K562 (cell line): Measurements from ENCODE around the gene WNK1. TPM values are rescaled to one million over a fixed set of nuclear protein-coding genes. Genes with fewer than 3 reads are reported as not detected.

Experiments
- ARID2 ChIP-seq: fragments of 450-650 bp; IDR thresholded peaks from 2 replicates; pipeline ENCODE4 v1.6.1; 2017; ENCODE audit warnings: antibody characterized with exemption, mild to moderate bottlenecking
- DLX4 ChIP-seq: fragments of 250-450 bp; sonication (Bioruptor Pico); IDR thresholded peaks from 2 replicates; pipeline ENCODE4 v1.6.1; 2021; ENCODE audit warnings: mild to moderate bottlenecking
- ETV6 ChIP-seq, 3 experiments: fragments of 150-350 bp in 1 of 3; sonication (generic) in 1 of 3; formaldehyde crosslinking in 1 of 3; IDR thresholded peaks; 2 replicates each; pipeline versions ENCODE4 v1.6.1 to v1.8.0; 2014 to 2022; ENCODE audit warnings: borderline replicate concordance in 2 of 3, low read depth in 2 of 3, antibody characterized with exemption in 1 of 3, low read length in 1 of 3, mild to moderate bottlenecking in 1 of 3, missing genetic modification reagents in 1 of 3
- FOS ChIP-seq: IDR thresholded peaks from 3 replicates; pipeline ENCODE4 v1.6.1; 2011; ENCODE audit not compliant: insufficient read length; ENCODE audit errors: extremely low read depth
- GTF2B ChIP-seq: IDR thresholded peaks from 2 replicates; pipeline ENCODE4 v1.6.1; 2011; ENCODE audit not compliant: insufficient read length; ENCODE audit errors: extremely low read depth
- ILK ChIP-seq: fragments of 450-650 bp; IDR thresholded peaks from 2 replicates; pipeline ENCODE4 v1.6.1; 2016; ENCODE audit warnings: missing genetic modification characterization, low read depth, mild to moderate bottlenecking, missing compliant biosample characterization, moderate library complexity, borderline replicate concordance
- LEF1 ChIP-seq: fragments of 450-650 bp; IDR thresholded peaks from 2 replicates; pipeline ENCODE4 v1.6.1; 2016; ENCODE audit warnings: mild to moderate bottlenecking
- MAX ChIP-seq: sonication (generic); formaldehyde crosslinking; IDR thresholded peaks from 2 replicates; pipeline ENCODE4 v1.9.0; 2022; ENCODE audit warnings: mild to moderate bottlenecking, missing genetic modification reagents
- MBD2 ChIP-seq: sonication (generic); IDR thresholded peaks from 2 replicates; pipeline ENCODE4 v1.6.1; 2016; ENCODE audit warnings: low read depth, borderline replicate concordance
- MCM3 ChIP-seq: fragments of 450-650 bp; IDR thresholded peaks from 2 replicates; pipeline ENCODE4 v1.6.1; 2016
- NRF1 ChIP-seq, 2 experiments: fragments of 450-650 bp; IDR thresholded peaks in 1 of 2; conservative IDR thresholded peaks in 1 of 2; 2 replicates each; pipeline ENCODE4 v1.6.1; 2014; ENCODE audit warnings: mild to moderate bottlenecking in 2 of 2
- SMAD4 ChIP-seq: fragments of 250-450 bp; sonication (Bioruptor Pico); conservative IDR thresholded peaks from 2 replicates; pipeline ENCODE4 v1.8.0; 2021; ENCODE audit warnings: inconsistent platforms, mild to moderate bottlenecking, moderate library complexity
- SREBF1 ChIP-seq: fragments of 150-350 bp; IDR thresholded peaks from 2 replicates; pipeline ENCODE4 v1.6.1; 2014; ENCODE audit warnings: antibody characterized with exemption, low read depth, low read length, borderline replicate concordance
- ZNF140 ChIP-seq: fragments of 250-450 bp; sonication (Bioruptor Pico); IDR thresholded peaks from 2 replicates; pipeline ENCODE4 v1.8.0; 2021; ENCODE audit warnings: moderate library complexity, mild to moderate bottlenecking, inconsistent platforms
- ZNF239 ChIP-seq: fragments of 250-450 bp; sonication (Bioruptor Pico); IDR thresholded peaks from 2 replicates; pipeline ENCODE4 v1.4.0; 2020; ENCODE audit warnings: mild to moderate bottlenecking
- ZNF707 ChIP-seq: fragments of 250-450 bp; sonication (Bioruptor Pico); conservative IDR thresholded peaks from 2 replicates; pipeline ENCODE4 v1.8.0; 2022; ENCODE audit warnings: inconsistent platforms, mild to moderate bottlenecking, moderate library complexity
- ZNF79 ChIP-seq: fragments of 250-450 bp; sonication (Bioruptor Pico); IDR thresholded peaks from 2 replicates; pipeline ENCODE4 v1.4.0; 2020; ENCODE audit warnings: low read depth, mild to moderate bottlenecking, moderate library complexity
- polyA plus RNA-seq, 8 experiments: library from polyadenylated mRNA; depleted of rRNA in 4 of 8; stranded (reverse) in 5 of 8; unstranded in 3 of 8; fragments of >200 nt; fragmentation: Nextera tagmentation in 2 of 8; fragmentation: Illumina TruSeq in 1 of 8; extraction: Ambion mirVana in 2 of 8; extraction: Trizol in 1 of 8; gene quantifications; 2 replicates each; pipeline versions ENCODE4 v1.2.1 to v1.2.3, GENCODE V29; 2011 to 2014; ENCODE audit warnings: inconsistent platforms in 1 of 8, missing spikeins in 1 of 8
- total RNA-seq, 7 experiments: library from RNA; depleted of rRNA in 6 of 7; stranded (reverse); fragments of >200 nt in 6 of 7; fragmentation: Illumina TruSeq in 2 of 7; extraction: Trizol in 2 of 7; gene quantifications; 2 replicates each; pipeline versions ENCODE4 v1.2.1 to v1.2.3, GENCODE V29; 2011 to 2021; ENCODE audit warnings: low replicate concordance in 1 of 7
- TF ChIP-seq, protein P1 (sequence below): sonication (generic); formaldehyde crosslinking; IDR thresholded peaks from 2 replicates; pipeline ENCODE4 v1.8.0; 2022; ENCODE audit warnings: missing genetic modification reagents, mild to moderate bottlenecking, borderline replicate concordance
- TF ChIP-seq, protein P2 (sequence below), 2 experiments: fragments of 450-650 bp; IDR thresholded peaks; 2 replicates each; pipeline ENCODE4 v1.6.1; 2018; ENCODE audit warnings: mild to moderate bottlenecking in 2 of 2, low read depth in 1 of 2; ENCODE audit not compliant: partially characterized antibody in 2 of 2

WNK1 gene
- total and polyA plus RNA-seq, 9 of the 15 experiments (the other 6 are each of a cell fraction or from before 2014, with no cell fraction given), result 4.3 to 73.9 (median 31.0) TPM

- TF ChIP-seq MCM3 (no peak), NRF1 (conservative IDR thresholded peaks at IDR 0.05 in 1 of 2, IDR thresholded peaks at IDR 0.05 in 1 of 2) (peak; percentile 91 to 92), ZNF707 (no peak), MAX (CRISPR knock-in tag) (peak; percentile 51; the same call in 1 of the 2 replicates), SREBF1 (0 out of 2 replicates have a peak, but pooled peaks have one; percentile 20), ETV6 (IDR thresholded peaks at IDR 0.05; ENCODE audit: borderline replicate concordance in 1 of 2, low read depth in 2 of 2, low read length in 1 of 2) (0 out of 4 replicates have a peak, but pooled peaks of 1 of the 2 experiments have one; percentile 42), ETV6 (CRISPR knock-in tag; IDR thresholded peaks at IDR 0.05; ENCODE audit: borderline replicate concordance) (no peak), DLX4 (no peak), GTF2B (no peak), FOS (no peak), ZNF79 (CRISPR knock-in tag) (no peak), ZNF239 (CRISPR knock-in tag) (no peak), ILK (tag) (no peak), ARID2 (peak; percentile 48; the same call in 1 of the 2 replicates), SMAD4 (0 out of 2 replicates have a peak, but pooled peaks have one; percentile 21), ZNF140 (CRISPR knock-in tag) (no peak), MBD2 (peak; percentile 67; the same call in 1 of the 2 replicates), LEF1 (no peak)
- TF ChIP-seq, protein P1, sequence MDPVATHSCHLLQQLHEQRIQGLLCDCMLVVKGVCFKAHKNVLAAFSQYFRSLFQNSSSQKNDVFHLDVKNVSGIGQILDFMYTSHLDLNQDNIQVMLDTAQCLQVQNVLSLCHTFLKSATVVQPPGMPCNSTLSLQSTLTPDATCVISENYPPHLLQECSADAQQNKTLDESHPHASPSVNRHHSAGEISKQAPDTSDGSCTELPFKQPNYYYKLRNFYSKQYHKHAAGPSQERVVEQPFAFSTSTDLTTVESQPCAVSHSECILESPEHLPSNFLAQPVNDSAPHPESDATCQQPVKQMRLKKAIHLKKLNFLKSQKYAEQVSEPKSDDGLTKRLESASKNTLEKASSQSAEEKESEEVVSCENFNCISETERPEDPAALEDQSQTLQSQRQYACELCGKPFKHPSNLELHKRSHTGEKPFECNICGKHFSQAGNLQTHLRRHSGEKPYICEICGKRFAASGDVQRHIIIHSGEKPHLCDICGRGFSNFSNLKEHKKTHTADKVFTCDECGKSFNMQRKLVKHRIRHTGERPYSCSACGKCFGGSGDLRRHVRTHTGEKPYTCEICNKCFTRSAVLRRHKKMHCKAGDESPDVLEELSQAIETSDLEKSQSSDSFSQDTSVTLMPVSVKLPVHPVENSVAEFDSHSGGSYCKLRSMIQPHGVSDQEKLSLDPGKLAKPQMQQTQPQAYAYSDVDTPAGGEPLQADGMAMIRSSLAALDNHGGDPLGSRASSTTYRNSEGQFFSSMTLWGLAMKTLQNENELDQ, result no peak
- TF ChIP-seq, protein P2, sequence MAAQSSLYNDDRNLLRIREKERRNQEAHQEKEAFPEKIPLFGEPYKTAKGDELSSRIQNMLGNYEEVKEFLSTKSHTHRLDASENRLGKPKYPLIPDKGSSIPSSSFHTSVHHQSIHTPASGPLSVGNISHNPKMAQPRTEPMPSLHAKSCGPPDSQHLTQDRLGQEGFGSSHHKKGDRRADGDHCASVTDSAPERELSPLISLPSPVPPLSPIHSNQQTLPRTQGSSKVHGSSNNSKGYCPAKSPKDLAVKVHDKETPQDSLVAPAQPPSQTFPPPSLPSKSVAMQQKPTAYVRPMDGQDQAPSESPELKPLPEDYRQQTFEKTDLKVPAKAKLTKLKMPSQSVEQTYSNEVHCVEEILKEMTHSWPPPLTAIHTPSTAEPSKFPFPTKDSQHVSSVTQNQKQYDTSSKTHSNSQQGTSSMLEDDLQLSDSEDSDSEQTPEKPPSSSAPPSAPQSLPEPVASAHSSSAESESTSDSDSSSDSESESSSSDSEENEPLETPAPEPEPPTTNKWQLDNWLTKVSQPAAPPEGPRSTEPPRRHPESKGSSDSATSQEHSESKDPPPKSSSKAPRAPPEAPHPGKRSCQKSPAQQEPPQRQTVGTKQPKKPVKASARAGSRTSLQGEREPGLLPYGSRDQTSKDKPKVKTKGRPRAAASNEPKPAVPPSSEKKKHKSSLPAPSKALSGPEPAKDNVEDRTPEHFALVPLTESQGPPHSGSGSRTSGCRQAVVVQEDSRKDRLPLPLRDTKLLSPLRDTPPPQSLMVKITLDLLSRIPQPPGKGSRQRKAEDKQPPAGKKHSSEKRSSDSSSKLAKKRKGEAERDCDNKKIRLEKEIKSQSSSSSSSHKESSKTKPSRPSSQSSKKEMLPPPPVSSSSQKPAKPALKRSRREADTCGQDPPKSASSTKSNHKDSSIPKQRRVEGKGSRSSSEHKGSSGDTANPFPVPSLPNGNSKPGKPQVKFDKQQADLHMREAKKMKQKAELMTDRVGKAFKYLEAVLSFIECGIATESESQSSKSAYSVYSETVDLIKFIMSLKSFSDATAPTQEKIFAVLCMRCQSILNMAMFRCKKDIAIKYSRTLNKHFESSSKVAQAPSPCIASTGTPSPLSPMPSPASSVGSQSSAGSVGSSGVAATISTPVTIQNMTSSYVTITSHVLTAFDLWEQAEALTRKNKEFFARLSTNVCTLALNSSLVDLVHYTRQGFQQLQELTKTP (IDR thresholded peaks at IDR 0.05; ENCODE audit: low read depth in 1 of 2, partially characterized antibody in 2 of 2), result peak in 1 of 2 experiments; percentile 96
Observed at GRCh38 chr12:949453-950191, 197.2 kb downstream of the WNK1 start, which contains the start of gene RAD52 (continued).
